Stimulated activated effector memory CD8-positive, alpha-beta T cell treated with anti-CD3 and anti-CD28 coated beads, Interleukin-12 subunit alpha, Interleukin-12 subunit beta, amount 100 ng/mL, for 72 hours (primary cell): ENCODE results near the gene NPAS3.
A peak's percentile ranks its signal among the peaks of the same experiment; 100 is the strongest.

Experiments
- ATAC-seq: fragments of 150-1000 bp; cut with Tn5 transposase; 2 replicates; pipeline ENCODE4 v1.10.0; 2021
- DNase-seq, 2 donors: peaks; one replicate each; pipeline ENCODE4 v3.0.0; 2021 to 2022; ENCODE audit warnings: low spot score in 2 of 2
- H3K27ac Mint-ChIP-seq: one replicate; pipeline ENCODE4 v1.8.0; 2022; ENCODE audit warnings: mild to moderate bottlenecking, mixed read lengths
- H3K36me3 Mint-ChIP-seq: one replicate; pipeline ENCODE4 v1.8.0; 2022; ENCODE audit warnings: mild to moderate bottlenecking, mixed read lengths
- H3K4me1 Mint-ChIP-seq: one replicate; pipeline ENCODE4 v1.8.0; 2022; ENCODE audit warnings: mixed read lengths
- H3K4me3 Mint-ChIP-seq: one replicate; pipeline ENCODE4 v1.8.0; 2022; ENCODE audit warnings: mild to moderate bottlenecking, mixed read lengths
- H3K9me3 Mint-ChIP-seq: one replicate; pipeline ENCODE4 v1.8.0; 2022; ENCODE audit warnings: mixed read lengths

NPAS3 gene

DNA sequence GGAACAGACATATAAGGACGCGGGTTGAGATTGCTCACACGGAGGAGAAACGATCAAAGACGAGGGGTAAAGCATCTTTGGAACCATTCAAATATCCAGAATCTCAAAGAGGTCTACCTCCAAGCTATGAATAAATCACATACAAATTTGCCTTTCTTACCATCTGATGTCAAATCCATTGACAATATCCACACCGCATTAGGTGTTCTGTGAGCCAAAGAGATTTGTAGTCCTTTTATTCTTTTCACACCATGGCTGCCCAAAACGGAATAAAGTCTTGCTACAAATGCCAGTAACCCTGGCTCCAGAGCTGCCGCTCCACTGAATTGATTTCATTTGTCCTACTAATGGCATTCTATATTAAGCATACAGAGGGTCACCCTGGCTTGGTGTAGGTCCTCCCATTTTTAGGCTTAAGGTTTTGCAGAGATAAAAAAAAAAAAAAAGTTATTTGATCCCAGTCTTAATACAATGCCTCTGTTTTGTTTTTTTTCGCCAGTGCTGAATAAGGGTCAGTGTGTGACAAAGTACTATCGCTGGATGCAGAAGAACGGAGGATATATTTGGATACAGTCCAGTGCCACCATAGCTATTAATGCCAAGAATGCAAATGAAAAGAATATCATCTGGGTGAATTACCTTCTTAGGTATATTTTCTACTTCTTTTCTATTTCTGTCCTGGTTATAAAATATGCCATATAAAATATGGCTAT is 854.9 kb downstream of the NPAS3 start:
- Mint-ChIP-seq H3K27ac (no peak overlapping the region), H3K9me3 (no peaks in the 10 kb centered on the region), H3K4me3 (peak overlapping the region; percentile 23), H3K36me3 (no peaks in the 10 kb centered on the region), H3K4me1 (peaks cover 21% of the 10 kb centered on the region)
- no peak for ATAC-seq
- no peak for DNase-seq

DNA sequence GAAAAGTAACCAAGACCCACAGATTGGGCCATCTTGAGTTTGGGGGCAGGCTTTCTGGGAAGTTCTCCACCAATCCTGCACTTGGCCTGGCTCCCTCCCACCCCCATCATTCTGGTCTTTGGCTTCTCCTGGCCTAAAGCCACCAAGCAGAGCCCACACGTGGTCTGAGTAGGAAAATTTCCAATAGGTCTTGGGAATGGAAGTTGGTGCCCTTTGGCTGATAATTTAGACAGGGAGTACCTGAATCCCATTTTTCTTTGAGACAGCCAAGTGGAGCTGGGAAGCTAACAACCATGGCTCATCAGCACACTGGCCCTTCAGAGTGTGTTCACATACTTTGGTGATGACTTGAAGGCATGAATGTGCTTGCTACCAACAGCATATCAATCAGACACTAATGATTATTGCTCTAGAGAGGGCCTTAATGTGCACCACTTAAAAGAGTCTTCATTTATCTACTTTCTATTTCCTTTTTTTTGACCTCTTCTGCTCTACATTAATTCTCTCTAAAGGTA is 856.2 kb downstream of the NPAS3 start:
- H3K36me3 Mint-ChIP-seq, result no peaks in the 10 kb centered on the region
- ATAC-seq (no peak), DNase-seq (no peak)
- H3K4me3 Mint-ChIP-seq, result no peak overlapping the region
- no peak overlapping the region for H3K27ac Mint-ChIP-seq
- H3K4me1 Mint-ChIP-seq, result peaks cover 21% of the 10 kb centered on the region
- no peaks in the 10 kb centered on the region for H3K9me3 Mint-ChIP-seq

DNA sequence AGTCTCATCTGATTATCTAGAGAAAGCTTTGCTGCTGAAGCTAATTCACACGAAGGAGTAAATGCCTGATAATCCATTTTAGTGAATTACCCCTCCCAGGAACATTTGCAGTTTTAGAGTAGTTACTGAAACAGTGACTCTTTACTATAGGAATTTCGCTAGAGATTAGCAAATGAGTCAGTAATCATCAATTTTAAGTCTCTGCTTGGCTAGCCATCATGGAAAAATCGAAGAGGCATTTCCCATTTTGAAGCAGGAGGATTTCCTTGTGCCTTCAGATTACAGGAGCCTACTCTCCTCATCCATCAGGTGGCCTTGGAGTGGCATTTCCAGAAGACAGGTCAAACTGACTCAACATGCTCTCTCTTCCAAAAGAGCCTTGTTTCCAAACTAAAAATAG is 857.7 kb downstream of the NPAS3 start:
- Mint-ChIP-seq H3K9me3 (peaks cover 3% of the 10 kb centered on the region), H3K4me3 (no peak overlapping the region), H3K27ac (no peak overlapping the region), H3K36me3 (no peaks in the 10 kb centered on the region), H3K4me1 (peaks cover 21% of the 10 kb centered on the region)
- no peak for ATAC-seq
- no peak for DNase-seq

DNA sequence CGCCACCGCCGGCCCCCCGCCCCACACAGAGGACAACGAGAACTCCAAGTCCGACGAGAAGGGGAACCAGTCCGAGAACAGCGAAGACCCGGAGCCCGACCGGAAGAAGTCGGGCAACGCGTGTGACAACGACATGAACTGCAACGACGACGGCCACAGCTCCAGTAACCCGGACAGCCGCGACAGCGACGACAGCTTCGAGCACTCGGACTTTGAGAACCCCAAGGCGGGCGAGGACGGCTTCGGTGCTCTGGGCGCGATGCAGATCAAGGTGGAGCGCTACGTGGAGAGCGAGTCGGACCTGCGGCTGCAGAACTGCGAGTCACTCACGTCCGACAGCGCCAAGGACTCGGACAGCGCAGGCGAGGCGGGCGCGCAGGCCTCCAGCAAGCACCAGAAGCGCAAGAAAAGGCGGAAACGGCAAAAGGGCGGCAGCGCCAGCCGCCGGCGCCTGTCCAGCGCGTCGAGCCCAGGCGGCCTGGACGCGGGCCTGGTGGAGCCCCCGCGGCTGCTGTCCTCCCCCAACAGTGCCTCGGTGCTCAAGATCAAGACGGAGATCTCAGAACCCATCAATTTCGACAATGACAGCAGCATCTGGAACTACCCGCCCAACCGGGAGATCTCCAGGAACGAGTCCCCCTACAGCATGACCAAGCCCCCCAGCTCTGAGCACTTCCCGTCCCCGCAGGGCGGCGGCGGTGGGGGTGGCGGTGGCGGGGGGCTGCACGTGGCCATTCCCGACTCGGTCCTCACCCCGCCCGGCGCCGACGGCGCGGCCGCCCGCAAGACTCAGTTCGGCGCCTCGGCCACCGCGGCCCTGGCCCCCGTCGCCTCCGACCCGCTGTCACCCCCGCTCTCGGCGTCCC is 861.3 kb downstream of the NPAS3 start:
- Mint-ChIP-seq H3K9me3 (peaks cover 3% of the 10 kb centered on the region), H3K27ac (no peak overlapping the region), H3K4me1 (peaks cover 6% of the 10 kb centered on the region), H3K36me3 (no peaks in the 10 kb centered on the region), H3K4me3 (no peak overlapping the region)
- DNase-seq (no peak), ATAC-seq (no peak)

DNA sequence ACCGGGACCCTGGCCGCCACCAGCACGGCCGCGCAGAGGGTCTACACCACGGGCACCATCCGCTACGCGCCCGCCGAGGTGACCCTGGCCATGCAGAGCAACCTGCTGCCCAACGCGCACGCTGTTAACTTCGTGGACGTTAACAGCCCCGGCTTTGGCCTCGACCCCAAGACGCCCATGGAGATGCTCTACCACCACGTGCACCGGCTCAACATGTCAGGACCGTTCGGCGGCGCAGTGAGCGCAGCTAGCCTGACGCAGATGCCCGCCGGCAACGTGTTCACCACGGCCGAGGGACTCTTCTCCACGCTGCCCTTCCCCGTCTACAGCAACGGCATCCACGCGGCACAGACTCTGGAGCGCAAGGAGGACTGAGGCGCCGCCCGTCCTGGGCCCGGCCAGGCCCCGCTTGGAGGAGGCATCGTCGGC is 862.1 kb downstream of the NPAS3 start:
- Mint-ChIP-seq H3K4me1 (peaks cover 6% of the 10 kb centered on the region), H3K4me3 (peak overlapping the region; percentile 19)

DNA sequence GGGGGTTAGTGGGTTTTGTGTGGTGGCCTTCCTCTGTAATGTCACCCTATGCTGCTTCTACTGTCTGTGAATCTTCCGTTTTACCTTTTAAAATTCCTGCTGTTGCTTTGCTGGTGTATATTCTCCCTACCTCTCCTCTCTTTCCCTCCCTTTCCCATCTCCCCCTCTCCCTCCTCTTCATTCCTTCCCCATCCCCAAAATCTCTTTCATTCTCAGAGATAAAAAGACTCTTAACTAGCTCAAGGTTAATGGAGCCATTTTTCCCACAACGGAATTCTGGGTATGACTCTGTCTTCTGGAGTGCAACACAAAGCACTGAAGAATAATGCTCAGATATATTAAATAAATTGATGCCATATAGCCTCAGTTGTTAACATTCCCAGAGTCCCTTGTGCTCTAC is 864.1 kb downstream of the NPAS3 start:
- Mint-ChIP-seq H3K27ac (no peak overlapping the region), H3K9me3 (peaks cover 3% of the 10 kb centered on the region), H3K4me1 (peaks cover 6% of the 10 kb centered on the region), H3K4me3 (no peak overlapping the region), H3K36me3 (no peaks in the 10 kb centered on the region)
- no peak for DNase-seq
- ATAC-seq, result no peak

More for the DNA sequence above, 862.1 kb downstream of the NPAS3 start:
- DNase-seq (no peak), ATAC-seq (peak; percentile 8)
- Mint-ChIP-seq H3K27ac (no peak overlapping the region), H3K36me3 (no peaks in the 10 kb centered on the region), H3K9me3 (peaks cover 3% of the 10 kb centered on the region)

DNA sequence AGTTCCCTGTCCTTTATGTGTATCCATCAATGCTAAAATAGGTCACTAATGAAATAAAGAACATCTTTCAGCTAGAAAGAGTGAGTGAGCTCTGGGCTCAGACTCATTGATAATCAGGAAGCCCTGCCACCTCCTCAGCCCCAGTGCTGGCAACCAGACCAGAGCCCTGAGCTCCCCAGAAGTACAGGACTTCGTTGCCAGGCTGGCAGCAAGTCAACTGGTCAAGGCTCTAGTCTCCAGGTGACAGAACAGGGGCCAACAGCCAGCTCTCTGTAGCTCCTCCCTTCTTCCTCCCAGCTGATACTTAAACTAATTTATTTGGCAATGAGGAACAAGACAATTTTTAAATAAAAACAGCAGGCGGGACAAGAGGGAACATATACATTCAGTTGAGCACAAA is 866.9 kb downstream of the NPAS3 start:
- Mint-ChIP-seq H3K4me1 (peaks cover 6% of the 10 kb centered on the region), H3K9me3 (peaks cover 3% of the 10 kb centered on the region), H3K36me3 (no peaks in the 10 kb centered on the region), H3K27ac (no peak overlapping the region), H3K4me3 (no peak overlapping the region)
- ATAC-seq, result no peak
- DNase-seq, result no peak

DNA sequence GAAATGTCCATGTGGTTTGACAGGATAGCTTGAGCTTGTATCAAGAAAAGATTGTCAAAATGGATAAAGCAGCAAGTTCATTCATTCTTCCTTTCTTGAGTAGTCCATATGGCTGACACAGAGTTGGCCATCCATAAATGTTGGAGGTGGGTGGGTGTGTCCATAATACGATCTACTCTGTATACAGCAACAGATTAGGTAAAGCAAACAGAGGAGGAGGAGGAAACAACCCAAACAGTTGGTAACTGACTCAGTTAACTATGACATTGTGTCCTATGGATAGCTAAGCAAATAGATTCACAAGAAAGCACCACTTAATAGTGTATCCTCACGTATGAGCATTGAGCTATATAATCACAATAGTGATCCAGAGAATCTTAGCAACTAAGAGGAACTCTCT is 868.2 kb downstream of the NPAS3 start:
- Mint-ChIP-seq H3K9me3 (no peaks in the 10 kb centered on the region), H3K4me1 (no peaks in the 10 kb centered on the region), H3K36me3 (no peaks in the 10 kb centered on the region), H3K27ac (no peak overlapping the region), H3K4me3 (no peak overlapping the region)
- ATAC-seq (no peak), DNase-seq (no peak)

DNA sequence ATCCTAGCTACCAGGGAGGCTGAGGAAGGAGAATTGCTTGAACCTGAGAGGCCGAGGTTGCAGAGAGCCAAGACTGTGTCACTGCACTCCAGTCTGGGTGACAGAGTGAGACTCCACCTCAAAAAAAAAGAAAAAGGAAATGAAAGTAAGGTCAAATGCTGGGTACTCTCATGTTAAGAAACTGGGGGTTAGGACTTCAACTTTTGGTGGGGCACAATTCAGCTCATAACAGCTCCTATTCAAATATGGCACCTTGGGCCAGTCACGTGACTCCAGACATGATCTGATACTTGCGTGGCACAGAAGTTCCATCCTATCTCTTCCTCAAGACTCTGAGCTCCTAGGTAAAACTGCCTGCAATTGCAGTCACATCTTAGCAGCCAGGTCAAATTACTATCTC is 869.5 kb downstream of the NPAS3 start:
- H3K9me3 Mint-ChIP-seq, result no peaks in the 10 kb centered on the region
- no peak overlapping the region for H3K27ac Mint-ChIP-seq
- no peaks in the 10 kb centered on the region for H3K36me3 Mint-ChIP-seq
- ATAC-seq (no peak), DNase-seq (no peak)
- no peak overlapping the region for H3K4me3 Mint-ChIP-seq
- no peaks in the 10 kb centered on the region for H3K4me1 Mint-ChIP-seq

DNA sequence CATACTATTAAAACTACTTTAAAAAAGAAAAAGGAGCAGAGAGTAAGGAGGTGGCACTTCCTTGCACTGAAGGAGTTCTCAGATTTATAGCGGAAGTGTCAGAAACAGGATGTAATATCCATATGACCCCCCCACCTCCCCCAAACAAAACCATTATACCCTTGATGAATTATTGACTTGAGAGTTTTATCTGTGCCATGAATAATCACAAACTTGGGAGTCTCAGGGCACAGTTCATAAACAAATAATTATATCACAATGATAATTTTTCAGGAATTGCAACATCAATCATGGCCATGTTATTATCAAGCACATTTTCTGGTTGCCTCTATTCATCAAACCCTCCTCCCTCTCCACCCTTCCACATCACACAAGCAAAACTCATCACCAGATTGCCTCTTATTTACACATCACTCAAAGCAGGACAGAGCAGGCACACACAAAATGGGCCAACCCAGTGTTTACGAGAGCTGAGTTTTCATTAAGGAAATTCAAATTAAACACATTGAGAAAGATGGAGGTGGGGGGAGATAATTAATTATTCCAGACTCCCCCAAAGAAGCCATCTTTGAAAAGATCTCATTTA is 870.8 kb downstream of the NPAS3 start:
- Mint-ChIP-seq H3K4me1 (no peaks in the 10 kb centered on the region), H3K36me3 (no peaks in the 10 kb centered on the region), H3K4me3 (no peak overlapping the region), H3K27ac (no peak overlapping the region), H3K9me3 (peaks cover 2% of the 10 kb centered on the region)
- DNase-seq (no peak), ATAC-seq (no peak)

DNA sequence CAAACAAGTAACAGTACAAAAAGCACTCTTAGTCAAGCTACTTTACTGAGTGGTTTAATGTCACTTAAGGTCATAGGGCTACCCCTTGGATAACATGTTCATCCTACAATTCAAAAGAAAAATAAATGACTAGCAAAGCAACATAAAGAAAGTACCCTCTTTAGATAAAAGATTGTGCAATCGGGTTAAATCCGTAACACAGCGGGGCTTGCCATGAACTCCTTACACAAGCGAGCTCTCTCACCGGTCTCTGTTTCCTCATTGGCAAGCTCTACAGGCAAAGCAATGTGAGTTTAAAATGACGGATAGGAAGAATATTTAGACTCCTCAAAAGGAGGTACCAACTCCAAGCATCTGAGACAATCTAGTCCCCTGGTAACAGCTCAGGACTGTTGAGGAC is 871.6 kb downstream of the NPAS3 start:
- Mint-ChIP-seq H3K27ac (no peak overlapping the region), H3K4me1 (no peaks in the 10 kb centered on the region), H3K4me3 (no peak overlapping the region), H3K9me3 (peaks cover 2% of the 10 kb centered on the region), H3K36me3 (no peaks in the 10 kb centered on the region)
- ATAC-seq, result no peak
- DNase-seq, result no peak

DNA sequence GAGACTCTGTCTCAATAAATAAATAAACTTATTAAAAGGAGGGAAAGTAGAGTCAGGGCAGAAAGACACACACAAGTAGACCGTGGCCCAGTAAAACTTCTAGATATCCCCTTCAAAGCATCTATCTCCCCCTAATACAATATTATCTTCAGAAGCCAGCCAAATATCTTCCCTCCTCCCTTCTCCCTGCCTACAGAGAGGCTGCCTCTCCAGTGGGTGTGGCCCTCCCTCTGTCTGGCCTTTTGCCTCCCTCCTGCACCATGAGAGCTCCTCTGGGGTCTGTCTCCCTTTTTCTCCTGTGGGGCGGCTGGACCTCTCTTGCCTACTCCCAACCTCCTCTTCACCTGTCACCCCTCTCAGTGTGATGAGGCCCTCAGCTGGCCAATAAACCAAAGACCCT is 873.0 kb downstream of the NPAS3 start:
- H3K36me3 Mint-ChIP-seq, result no peaks in the 10 kb centered on the region
- peaks cover 2% of the 10 kb centered on the region for H3K9me3 Mint-ChIP-seq
- no peaks in the 10 kb centered on the region for H3K4me1 Mint-ChIP-seq
- ATAC-seq (no peak), DNase-seq (no peak)
- no peak overlapping the region for H3K27ac Mint-ChIP-seq
- H3K4me3 Mint-ChIP-seq, result no peak overlapping the region

DNA sequence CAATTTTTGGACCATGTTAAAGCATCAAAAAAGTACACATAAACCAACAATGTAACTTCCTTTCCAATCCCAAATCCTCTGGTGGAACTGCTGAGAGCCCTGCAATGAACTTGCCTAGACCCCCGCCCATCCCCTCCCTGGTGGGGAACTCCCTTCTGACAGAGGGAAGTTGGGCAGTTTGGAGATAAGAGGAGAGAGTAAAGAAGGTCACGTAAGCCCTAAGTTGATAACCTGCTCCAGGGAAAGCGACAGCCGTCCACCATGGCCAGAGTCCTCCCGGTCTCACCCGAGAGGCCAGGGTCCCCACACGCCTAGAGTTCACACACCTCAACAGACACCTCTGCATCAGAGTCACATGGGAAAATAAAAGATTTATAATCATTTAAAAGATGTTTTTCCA is 873.5 kb downstream of the NPAS3 start:
- Mint-ChIP-seq H3K27ac (no peak overlapping the region), H3K4me1 (no peaks in the 10 kb centered on the region), H3K9me3 (peaks cover 2% of the 10 kb centered on the region), H3K36me3 (no peaks in the 10 kb centered on the region), H3K4me3 (no peak overlapping the region)
- ATAC-seq (no peak), DNase-seq (no peak)

DNA sequence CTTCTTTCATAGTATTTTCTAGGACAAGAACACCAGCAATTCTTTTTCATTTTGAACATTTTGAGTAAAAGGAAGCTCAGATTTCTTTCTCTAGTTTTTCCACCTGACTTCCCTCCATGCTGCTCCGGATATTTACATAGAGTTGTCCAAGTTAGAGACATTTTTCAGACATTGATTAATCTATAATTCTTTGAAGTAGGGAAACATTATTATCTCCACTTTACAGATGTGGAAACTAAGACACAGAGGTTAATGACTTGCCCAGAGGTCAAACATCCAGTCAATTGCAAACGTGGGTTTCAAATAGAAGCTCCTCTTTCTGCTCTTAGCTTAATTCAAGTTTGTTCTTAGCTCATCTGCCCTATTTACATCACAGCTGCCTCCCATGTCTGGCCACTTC is 873.9 kb downstream of the NPAS3 start:
- Mint-ChIP-seq H3K9me3 (peaks cover 2% of the 10 kb centered on the region), H3K36me3 (no peaks in the 10 kb centered on the region), H3K4me1 (no peaks in the 10 kb centered on the region), H3K27ac (no peak overlapping the region), H3K4me3 (no peak overlapping the region)
- ATAC-seq (no peak), DNase-seq (no peak)

DNA sequence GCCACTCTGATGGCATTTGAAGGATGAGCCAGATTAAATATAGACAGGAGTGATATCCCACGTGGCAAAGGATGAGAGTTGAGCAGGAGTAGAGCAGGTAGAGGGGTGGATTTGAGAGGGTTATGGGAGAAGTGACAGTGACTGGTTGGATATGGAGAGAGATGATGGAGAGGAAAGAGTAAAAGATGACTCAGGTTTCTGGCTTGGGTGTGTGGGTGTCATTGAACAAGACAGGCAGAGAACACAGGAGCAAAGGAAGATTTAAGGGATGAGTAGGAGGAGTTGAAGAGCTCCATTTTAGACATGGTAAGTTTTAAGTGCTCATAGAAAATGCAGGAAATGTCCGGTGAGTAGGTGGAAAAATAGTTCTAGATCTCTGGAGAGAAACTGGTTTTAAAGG is 875.3 kb downstream of the NPAS3 start:
- no peak overlapping the region for H3K4me3 Mint-ChIP-seq
- H3K36me3 Mint-ChIP-seq, result no peaks in the 10 kb centered on the region
- no peak for DNase-seq
- no peak for ATAC-seq
- H3K27ac Mint-ChIP-seq, result no peak overlapping the region
- peaks cover 2% of the 10 kb centered on the region for H3K9me3 Mint-ChIP-seq
- no peaks in the 10 kb centered on the region for H3K4me1 Mint-ChIP-seq
